HG02610 (cell line): ENCODE measurements around the gene INSL3.

Source experiments
- ATAC-seq: cut with Tn5 transposase; IDR thresholded peaks from one replicate; pipeline ENCODE4 v1.9.1; 2021; ENCODE audit warnings: mild to moderate bottlenecking, moderate library complexity; ENCODE audit not compliant: unreplicated experiment

INSL3 gene, protein sequence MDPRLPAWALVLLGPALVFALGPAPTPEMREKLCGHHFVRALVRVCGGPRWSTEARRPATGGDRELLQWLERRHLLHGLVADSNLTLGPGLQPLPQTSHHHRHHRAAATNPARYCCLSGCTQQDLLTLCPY

DNA sequence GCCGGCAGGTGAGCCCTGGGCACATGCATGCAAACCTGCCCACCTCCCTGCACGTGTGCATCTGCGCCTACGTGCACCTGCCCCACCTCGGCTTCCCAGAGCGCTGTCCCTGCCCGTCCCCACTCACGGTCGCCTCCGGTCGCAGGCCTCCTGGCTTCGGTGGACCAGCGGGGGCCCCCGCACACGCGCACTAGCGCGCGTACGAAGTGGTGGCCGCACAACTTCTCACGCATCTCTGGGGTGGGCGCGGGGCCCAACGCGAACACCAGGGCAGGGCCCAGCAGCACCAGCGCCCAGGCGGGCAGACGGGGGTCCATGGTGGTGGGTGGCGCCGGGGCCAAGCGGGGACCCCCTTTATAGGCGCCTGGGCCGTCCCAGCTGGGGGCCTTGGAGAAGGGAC is at the start of gene INSL3:
Gene INSL3, minus strand, starts transcription at position 330 of the 400 bp plus-strand sequence. Its CDS starts 13 bp downstream, at position 317.
- ATAC-seq = no peak

DNA sequence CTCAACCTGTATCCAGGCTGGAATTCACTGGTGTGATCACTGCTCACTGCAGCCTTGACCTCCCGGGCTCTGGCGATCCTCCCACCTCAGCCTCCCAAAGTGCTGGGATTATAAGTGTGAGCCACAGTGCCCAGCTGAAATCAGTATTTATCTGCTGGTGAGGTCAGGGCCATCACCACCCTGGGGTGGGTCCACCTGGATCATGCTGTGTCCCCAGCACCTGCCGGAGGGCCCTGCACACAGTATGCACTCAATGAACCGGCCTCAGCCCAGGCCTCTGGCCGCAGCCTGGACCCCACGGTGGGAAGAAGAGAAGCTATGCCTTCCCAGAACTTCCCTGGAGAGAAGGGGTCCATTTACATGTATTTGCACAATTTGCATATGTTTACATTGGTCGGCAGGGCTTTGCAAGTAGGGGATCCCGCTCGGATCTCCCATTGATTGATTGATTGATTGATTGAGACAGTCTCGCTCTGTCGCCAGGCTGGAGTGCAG is 47.8 kb upstream of the INSL3 start:
- no peak for ATAC-seq

DNA sequence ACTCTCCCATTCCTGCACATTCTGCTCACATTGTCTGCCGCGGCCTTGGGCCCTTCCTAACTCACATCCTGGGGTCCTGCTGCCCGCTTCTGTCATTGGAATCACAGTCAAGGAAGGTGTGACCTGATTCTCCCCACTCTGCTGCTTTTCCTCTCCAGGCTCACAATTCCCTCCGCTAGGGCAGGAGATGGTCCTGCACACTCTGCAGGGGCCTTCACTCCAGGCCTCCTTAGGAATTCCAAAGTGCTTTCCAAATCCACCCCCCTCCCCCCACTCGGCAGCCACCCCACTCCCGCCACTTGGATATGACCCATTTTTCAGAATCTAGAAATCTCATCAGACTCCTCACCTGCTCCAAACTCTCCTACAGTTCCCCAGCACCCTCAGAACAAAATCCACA is 47.4 kb upstream of the INSL3 start:
- no peak for ATAC-seq

DNA sequence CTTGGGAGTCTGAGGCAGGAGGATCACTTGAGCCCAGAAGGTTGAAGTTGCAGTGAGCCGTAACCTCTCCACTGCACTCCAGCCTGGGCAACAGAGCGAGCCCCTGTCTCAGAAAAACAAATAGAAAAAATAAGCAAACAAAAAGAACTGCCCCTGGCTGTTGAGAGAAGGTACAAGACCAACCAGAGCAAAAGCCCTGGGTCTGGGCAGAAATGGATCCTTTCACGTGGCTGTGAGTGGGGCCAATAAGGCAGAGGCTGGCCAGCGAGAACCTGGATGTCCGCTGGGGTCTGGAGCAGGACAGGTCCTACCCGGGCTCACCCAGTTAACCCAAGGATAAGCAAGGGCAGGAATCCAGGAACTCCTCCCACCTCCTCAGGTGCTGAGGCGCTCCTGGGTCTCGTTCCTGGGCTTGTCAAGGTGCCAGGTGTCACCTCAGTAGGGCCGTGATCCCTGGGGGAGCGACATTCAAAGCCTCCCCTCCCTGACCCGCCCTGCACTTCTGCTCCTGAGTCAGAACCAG is 45.7 kb upstream of the INSL3 start:
- no peak for ATAC-seq

DNA sequence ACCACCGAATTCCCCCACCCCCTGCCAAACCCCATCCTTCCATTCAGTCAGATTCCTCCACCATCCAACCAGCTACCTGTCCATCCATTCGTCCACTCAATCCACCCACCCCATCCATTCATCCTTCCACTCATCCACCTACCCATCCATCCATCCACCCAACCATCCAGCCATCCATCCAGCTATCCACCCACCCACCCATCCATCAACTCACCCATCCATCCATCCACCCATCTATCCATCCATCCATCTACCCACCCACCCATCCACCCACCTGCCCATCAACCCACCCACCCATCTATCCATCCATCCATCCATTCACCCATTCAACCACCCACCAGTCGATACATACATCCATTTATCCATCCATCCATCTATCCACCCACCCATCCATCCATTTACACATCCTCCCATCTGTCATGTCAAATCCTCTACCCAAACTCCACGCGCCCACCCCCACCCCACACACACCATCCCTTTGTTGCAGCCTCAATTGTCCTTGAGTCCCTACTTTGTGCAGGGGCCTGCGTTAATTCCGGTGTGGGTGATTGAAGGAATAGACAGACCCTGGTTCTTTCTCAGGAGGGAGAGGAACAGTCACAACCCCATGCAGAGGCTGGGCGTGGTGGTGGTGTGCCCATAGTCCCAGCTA is 45.1 kb upstream of the INSL3 start:
- no peak for ATAC-seq

DNA sequence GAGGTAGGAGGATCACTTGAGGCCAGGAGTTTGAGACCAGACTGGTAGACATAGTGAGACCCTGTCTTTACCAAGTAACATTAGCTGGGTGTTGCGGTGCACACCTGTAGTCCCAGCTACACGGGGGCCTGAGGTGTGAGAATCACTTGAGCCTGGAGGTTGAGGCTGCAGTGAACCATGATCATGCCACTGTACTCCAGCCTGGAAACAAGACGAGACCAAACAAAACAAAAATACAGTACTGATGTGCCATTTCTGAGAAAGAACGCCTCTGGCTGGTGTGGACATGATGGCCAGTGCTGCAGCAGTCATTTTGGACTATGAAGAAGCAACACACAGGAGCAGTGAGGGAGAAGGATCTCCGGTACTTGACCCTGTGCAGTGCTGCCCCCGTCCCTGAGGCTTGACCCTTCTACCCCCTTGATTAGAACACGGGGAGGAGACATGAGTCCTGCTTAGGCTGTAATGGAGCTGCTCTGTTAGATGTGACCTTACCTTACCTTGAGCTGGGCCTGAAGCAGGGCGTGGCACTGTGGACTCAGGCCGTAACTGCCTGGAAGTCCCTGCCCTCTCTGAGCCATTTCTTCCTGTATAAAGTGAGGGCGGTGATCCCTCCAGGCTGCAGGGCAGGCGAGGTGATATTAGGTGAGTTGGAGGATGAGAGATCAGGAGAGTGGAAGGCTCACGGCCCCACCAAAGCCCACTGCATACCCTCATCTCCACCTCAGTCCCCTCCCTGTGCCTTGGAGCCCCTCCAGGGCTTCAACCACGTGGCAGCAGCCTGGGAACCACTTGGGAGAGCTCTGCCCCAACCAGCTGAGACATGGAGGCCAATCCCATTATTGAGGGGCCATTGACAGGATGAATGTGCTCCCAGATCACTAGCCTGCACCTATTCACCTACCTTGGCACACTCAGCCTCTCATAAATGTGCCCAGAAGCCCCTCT is 44.3 kb upstream of the INSL3 start:
- ATAC-seq = no peak

DNA sequence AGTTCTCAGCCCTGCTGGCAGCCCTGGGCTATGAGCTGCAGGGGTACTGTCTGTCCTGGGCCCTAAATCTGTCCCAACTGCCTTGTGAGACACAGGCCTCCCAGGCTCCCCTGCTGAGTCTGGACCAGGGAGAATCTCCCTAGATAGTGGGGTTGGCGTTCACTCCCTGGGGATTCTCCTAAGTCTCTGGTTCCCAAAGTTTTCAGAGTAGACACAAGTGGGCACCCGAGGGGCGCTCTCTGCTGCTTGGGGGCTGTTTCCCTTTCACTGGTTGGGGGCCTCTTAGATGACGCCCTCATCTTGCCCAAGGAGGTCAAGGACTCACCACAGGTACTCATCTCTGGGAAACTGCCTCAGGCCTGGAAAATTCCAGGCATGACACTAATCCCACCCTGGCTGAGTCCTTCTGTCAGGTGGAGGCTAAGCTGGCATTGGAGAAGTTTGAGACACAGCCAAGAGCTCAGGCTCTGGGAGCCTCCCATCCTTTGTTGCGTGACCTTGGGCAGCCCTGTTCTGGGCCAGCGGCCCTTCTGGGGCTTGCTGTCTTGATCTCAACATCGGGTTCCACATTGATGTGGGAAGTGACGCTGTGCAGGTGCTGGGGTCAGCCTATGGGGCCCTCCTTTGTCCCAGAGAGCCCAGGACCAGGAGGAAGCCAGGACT is 42.3 kb upstream of the INSL3 start:
- ATAC-seq = no peak

DNA sequence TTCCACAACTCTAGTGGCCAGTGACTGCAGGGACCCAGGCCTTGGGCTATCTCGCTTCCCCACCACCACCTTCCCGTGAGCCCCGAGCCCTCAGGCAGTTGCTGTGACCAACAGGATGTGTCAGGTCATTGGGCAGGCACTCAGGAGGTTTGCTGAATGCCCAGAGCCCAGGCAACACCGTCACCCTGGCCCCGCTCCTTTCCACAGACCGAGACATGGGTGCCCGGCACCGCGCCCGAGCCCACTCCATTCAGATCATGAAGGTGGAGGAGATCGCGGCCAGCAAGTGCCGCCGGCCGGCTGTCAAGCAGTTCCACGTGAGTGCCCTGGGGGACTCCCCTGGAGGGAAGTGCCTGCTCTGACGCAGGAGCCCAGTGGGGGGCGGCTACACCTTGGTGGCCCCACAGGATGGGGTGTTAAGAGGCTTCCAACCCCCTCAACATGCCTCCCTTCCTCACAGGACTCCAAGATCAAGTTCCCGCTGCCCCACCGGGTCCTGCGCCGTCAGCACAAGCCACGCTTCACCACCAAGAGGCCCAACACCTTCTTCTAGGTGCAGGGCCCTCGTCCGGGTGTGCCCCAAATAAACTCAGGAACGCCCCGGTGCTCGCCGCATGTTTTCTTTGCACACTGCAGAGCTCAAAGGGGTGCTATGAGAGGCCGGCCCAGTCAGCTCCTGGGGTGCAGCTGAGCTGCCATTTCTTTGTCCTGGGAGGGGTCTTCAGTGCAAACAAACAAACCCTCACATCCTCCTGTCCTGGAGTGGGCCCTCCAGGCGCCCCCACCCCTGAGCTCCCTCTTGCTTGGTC is 41.6 kb upstream of the INSL3 start:
- ATAC-seq = no peak

DNA sequence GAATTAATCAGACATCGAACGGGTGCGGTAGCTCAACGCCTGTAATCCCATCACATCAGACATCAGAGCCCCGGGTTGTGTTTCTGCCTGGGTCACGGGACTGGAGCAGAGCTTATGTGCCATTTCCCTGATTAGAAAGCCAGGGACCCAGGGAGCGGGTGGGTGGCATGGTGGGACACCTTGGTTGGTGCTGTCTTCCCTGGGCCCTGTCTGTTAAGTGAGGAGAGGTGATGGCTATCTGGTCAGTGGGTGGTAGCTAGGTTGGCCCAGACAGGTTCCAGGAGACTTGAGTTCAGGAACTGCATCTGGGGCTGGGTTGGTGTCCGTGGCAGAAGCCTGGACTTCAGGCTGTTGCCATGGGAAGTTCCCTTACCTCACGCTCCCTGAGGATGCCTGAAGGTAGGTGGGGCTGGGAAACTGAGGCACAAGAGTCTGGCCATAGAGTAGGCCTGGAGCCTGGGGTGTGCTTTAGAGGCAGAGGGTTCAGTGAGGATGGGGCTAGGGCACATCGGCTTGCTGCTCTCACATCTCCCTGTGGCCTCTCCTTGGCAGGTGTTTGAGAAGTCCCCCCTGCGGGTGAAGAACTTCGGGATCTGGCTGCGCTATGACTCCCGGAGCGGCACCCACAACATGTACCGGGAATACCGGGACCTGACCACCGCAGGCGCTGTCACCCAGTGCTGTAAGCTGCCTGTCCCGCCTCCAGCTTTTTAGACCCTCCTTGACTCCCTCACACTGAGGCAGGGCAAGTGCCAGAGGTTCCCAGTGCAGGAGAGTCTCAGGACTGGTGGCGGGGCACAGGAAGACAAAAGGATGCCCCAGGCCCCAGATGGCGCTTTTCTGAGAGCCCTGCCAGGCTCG is 40.5 kb upstream of the INSL3 start:
- ATAC-seq = no peak

DNA sequence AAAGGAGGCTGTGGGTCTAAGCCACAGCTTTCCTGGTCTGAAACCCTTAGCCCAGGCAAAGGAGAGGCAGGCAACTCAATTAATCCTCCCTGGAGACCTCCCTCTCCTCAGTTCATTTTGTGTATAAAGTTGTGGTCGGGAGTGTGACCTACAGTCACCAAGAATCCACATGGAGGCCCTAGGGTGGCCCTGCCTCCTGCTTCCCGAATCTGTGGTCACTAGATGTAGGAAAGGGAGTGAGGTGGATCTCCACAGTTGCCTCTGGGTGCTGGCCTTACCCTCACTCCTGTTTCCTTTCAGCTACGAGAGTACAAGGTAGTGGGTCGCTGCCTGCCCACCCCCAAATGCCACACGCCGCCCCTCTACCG is 39.7 kb upstream of the INSL3 start:
- no peak for ATAC-seq

DNA sequence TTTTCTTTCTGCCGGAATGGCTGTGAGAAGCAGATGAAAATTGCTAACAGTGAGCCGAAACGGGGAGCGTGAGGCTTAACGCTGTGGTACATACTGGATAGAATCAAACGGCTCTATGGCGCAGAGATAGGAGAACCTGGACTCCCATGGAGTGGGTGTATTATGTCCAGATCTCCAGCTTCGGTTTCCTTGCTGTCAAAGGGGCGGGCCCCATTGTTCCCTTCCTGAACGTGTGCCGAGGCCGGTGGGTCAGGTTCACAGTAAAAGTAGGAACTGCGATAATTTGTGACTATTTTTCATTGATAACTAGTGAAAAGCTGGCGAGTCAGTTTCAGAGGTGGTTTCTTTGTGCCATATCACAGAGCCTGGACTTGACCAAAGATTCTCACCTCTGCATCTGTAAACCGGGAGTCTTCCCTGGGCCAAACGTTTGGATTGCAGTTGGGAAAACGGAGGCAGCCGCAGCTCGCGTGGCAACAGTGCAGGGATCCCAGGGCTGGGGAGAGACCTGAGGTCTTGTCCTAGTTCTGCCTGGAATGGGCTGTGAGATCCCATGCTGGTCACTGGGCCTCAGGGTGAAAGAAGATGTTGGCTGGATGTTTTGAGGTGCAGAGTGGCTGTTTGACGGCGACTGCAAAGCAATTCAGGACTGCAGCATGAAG is 39.1 kb upstream of the INSL3 start:
- no peak for ATAC-seq

DNA sequence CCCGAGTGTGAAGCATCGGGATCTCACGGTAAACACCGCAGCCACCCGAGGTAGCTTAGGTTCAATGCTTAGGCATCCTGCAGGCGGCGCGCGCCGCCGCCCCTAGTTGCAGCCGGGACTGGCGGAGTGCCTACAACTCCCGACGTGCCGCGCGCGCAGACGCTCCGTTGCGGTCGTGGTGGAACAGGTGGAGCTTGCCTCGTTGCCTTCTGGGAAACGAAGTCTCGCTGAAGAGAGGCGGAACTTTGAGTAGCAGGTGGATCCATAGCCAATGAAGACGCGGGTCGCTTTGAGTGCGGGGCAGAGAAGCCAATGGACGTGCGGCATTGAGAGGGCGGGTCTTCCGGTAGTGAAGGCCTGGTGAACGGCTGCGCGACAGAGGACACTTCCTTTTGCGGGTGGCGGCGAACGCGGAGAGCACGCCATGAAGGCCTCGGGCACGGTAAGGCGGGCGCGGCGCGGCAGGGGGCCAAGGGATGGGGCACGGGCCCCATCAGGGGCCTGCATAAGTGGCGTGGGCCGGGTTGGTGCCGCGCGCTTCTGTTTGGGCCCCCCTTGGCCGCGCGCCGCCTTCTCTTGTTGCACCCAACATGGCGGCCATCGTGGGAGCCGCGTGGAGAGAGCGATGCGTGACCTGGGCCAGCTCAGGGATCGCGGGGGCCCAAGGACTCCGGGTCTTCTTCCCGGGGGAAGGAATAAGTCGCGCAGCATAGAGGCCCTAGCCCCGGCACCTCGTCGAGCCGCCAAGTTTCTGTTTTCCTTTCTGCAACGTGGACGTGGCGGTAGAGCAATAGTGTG is 38.4 kb upstream of the INSL3 start, which contains the start of gene RPL18A:
Gene RPL18A, plus strand, starts transcription at position 378 of the 798 bp plus-strand sequence. Its CDS starts 47 bp downstream, at position 425.
- peak; percentile 88 for ATAC-seq

DNA sequence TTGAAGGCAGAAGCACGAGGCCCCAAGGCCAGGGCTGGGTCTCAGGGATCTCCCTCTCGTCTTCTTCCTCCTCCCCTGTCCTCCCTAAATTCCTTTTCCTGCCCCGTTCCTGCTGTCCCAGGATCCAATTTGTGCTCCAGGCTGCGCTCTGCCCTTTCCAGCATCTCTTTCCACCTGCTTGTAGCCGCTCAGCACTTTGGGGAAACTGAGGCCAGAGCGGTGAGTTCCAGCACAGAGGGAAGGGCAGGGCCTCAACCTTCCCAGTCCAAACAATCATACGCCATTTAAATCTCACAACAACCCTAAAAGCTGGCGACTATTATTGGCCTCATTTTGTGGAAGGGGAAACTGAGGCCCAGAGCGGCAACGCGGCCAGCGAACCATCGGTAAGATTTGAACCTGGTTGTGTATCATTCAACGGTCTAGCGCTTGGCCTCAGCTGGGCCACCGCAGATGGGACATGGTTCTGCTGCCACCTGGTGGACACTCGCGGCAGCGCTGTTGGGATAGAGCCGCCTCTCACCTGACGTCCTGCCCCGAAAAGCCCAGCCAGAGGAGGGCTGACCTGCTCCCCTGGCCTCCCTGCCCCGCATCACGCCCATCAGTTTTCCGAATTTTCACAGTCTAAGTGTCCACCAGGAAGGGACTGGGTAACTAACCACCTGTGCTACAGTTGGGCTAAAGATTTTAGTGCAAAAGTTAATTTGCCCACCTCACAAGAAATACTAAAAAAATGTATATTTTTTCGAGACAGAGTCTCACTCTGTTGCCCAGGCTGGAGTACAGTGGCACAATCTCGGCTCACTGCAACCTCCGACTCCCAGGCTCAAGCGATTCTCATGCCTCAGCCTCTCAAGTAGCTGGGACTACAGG is 34.2 kb upstream of the INSL3 start:
- ATAC-seq = no peak

DNA sequence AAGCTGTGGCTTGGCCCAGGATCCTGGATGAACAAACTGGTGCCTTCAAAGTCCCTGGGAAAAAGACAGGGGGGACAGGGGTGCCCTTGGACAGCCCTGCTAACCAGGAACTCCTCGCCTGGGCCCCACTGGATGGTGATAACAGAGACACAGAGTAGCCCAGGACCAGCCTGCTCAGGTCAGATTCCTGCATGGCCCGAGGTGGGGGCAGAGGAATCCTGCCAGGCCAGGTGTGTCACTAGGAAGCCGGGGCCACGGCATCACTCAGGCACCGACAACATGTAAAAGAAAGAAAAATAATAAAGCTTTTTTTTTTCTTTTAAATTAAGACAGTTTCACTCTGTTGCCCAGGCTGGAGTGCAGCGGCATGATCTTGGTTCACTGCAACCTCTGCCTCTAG is 32.7 kb upstream of the INSL3 start:
- ATAC-seq = no peak

DNA sequence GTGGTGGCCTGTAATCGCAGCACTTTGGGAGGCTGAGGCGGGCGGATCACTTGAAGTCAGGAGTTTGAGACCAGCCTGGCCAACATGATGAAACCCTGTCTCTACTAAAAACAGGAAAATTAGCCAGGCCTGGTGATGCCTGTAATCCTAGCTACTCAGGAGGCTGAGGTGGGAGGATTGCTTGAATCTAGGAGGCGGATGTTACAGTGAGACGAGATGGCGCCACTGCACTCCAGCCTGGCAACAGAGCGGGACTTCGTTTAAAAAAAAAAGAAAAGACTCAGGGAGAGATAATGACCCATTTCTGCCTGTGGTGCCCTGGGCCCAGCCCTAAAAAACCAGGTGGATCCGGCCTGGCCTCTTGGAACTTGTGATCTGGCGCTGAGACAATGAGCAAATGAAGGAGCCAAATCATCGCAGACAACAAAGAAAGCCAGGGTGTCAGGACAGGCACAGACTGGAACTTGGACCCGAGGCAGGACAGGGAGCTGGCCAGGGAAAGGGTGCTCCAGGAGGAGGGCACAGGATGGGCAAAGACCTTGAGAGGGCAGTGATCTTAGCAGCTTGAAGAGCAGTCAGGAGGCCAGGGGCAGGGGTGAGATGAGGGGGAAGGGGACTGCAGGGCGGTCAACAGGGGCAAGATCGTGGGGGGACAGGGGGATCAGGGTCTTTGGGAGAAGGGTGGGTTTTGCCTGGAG is 27.4 kb upstream of the INSL3 start:
- no peak for ATAC-seq
